ENCODE results near the gene C9orf152.
"Not testable (repeated sequence)": the region's sequence is repeated elsewhere in the genome, so short reads cannot be mapped to it uniquely, and the experiment has no call there.

C9orf152 gene

GRCh38 chr9:110214090-110214489 is 6.1 kb upstream of the C9orf152 start:
- DNase-seq: no peak

GRCh38 chr9:110213413-110214044 is 5.6 kb upstream of the C9orf152 start:
- DNase-seq: no peak

DNA sequence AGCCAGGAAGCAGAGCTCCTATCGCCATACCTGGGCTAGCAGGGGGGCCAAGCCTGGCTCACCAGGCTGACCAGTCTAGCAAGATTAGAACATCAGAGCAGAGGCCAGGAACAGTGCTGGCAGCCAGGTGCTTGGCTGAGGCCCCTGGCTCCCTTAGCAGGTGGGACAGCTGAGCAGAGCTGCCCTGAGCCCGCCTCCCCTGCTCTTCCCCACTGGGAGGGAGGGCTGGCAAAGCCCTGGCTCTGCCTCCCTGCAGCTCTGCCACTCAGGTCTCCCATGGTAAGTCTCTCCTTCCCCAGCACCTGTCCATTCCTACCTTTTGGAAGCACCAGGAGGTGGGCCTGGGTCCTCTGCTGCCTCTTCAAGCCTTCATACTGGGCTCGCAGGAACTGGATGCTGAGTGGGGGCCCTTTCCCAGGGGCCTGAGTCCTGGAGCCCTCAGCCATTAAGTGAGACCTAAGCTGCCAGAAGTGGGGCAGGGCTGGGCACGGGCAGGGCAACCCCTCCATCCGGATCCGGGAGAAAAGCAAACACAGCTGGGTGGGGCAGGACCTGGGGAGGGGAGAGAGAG is 803 bp downstream of the C9orf152 start:
- DNase-seq: no peak

DNA sequence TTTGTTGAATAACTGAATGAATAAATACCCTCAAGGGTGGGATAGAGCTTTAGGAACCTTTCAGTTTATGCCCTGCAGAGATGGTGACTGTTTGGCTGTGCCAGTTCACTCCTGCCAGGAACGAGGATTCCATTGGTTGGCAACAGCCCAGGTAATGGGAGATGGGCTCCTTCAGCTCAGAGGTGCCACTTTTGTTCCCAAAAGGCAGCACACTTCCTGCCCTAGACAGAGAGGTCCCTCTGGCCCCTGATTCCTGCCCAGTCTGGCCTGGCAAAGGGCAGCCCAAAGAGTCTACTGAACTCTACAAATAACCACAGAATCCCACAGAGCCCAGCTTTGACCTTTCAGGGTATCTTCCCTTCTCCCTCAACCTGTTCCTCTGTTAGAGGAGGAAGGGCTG is 1.6 kb downstream of the C9orf152 start:
- DNase-seq: no peak

GRCh38 chr9:110205612-110206011 is 2.3 kb downstream of the C9orf152 start:
- DNase-seq: not testable (repeated sequence)

DNA sequence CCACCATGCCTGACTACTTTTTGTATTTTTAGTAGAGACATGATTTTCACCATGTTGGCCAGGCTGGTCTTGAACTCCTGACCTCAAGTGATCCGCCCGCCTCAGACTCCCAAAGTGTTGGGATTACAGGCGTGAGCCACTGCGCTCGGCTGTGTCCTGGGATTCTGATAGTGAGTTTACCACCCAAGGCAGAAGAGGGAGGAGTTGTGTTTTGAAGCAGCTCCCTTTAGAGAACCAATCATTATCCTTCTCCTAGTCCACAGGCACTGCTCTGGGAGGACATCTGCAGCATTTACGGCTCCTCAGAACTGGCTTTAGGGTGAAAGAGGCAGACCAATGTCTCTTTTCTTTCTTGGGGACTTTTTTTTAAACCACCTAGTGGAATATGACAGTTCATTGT is 5.7 kb downstream of the C9orf152 start:
- no peak for DNase-seq

DNA sequence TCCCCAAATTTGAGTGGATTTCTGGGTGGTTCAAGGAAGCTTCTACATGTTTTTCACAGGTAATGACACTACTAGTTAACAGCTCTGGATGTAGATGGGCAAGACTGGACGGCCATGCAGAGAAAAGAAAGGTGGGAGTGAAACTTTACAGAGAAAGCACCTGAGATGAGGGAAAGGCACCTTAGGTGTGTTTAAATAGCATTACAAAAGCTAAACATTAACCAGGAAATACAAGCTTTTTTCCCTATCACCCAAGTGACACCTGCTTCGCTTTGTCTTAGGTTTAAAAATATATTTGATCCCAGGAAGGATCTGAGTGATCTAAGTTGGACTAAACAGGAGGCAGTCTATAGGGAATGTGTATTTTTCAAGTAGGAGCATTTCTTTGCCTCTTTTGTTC is 8.3 kb downstream of the C9orf152 start:
- DNase-seq: no peak

GRCh38 chr9:110198357-110198756 is 9.6 kb downstream of the C9orf152 start:
- DNase-seq: no peak

DNA sequence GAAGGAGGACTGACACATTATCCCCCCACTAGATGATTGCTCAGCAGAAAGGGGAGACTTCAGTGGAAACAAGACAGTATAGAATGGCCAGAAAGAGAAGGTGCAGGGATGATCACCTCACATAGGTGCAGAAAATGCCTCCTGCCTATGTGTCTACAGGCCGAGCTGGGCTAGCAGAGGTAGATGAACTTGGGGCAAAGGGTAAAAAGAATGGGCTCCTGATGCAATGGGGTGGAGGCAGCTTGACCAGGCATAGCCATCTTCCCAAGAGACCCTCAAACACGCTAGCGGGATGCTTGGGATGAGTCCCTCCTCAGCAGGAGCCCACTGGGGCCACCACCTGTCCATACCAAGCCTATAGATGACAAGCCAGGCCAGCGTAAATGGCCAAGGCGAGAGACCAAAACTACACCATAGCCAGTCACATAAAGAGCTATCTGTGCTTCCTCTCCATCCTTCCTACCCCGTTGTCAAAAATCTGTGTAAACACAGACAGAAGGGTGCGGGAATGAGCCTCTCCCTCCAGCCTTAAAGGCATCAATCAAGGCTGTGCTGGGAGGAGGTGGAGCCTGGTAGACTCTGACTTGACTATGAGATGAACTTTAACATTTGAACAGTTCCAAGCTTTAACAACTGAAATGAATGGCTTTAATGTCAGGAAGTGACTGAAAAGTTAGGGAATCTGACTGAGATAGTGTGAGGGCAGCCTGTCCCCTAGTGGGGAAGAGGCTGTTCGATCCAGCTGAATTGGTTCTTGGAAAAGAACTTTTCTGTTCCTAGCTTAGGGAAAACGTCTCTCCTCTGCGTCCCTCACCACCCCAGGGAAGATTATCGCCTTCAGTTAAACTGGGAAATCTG is 10.4 kb downstream of the C9orf152 start:
- DNase-seq: no peak

GRCh38 chr9:110196084-110196499 is 11.9 kb downstream of the C9orf152 start:
- DNase-seq: not testable (repeated sequence)

DNA sequence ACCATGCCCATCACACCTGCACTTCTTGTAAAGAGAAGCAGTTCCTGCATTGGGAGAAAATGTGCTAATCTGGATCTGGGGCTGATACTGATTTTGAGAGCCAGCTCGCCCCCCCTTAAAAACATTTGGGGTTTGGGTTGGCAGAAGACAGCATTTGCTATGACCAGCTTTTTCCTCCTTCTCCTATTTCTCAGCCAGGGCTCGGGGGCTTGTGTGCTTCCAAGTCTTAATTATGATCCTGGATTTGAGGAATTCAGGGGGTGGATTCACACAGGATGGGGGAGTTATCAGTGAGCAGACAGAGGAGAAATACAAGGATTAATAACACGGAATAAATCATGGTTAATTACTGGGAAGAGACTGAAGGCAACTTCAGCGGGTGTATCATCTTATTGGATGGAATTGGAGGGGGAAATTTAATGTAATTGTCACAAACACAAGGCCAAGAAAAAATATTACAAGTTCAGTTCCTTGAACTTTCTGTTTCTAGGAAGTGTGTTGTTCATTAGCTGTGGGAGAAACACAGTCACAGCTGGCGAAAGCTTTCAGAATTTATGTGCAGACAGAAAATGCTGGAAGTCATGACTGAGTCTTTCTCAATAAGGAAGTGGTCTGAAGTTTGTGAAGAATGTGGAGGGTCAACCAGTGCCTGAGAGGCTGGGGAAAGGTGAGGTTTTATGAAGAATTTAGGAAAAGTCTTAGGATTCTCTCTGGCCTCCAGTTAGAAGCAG is 15.3 kb downstream of the C9orf152 start:
- DNase-seq: no peak

DNA sequence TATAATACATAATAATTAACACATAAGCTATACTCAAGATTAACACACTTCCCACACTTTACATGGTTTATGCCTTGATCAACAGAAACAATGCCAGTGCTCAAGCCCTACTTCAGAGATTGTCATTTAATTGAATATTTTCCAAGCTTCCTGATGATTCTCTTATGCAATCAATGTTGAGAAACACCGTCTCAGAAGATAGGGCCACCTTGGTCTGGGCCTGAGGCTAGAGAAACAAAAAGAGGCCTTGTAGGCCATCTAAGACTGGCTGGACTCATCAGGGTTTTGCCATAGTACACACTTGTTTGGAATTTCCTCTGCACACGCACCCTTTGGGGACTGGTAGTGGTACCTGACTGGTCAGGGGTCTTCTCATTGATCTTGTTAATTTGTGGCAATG is 16.3 kb downstream of the C9orf152 start:
- no peak for DNase-seq

DNA sequence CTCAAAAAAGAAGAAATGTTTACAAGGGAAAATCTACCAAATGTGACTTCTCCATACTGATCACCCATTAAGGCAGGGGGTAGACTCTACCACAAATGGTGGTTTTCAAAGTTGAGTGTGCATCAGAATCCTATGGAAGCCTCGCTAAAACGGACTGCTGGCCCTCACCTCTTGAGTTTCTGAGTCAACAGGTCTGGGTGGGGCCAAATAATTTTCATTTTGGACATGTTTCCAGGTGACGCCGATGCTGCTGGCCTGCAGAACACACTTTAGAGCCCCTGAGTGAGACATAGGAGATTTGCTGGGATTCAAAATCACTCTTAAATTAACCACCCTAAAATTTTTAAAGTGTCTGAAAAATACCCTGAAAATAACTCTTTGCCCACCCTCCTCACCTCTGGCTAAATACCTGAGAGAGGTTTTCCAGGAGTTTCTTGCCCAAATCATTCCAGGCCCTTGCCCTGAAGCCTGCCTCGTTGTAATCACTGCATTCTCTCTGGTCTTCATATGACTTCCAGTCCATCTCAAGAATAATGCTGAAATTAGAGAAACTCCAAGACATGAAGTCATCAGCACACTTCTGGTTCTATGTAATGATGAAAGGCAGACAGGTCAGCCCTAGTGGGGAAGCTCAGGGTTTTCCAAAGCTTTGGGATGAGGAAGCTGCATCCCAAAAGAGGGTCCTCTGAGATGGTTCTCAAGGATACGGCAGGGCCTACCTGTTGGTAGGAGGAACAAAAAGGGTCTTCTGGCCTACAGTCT is 18.2 kb downstream of the C9orf152 start:
- DNase-seq: no peak

DNA sequence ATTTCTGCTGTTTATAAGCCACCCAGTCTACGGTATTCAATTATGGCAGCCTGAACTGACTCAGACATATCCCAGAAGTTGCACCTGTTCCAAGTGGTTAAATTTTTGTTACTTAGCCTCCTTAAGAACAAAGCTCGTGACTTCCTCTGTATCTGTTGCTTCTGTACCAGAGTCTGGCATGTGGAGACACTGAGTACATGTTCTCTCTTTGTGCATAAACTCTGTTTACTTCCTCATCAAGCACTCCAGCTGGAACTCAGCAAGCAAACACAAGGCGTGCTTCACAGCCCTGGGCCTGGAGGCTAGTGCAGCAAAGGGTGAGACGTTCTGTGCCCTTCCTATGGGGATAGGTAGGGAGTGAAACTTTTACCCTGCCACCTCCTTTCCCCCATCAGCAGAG is 19.0 kb downstream of the C9orf152 start:
- no peak for DNase-seq

DNA sequence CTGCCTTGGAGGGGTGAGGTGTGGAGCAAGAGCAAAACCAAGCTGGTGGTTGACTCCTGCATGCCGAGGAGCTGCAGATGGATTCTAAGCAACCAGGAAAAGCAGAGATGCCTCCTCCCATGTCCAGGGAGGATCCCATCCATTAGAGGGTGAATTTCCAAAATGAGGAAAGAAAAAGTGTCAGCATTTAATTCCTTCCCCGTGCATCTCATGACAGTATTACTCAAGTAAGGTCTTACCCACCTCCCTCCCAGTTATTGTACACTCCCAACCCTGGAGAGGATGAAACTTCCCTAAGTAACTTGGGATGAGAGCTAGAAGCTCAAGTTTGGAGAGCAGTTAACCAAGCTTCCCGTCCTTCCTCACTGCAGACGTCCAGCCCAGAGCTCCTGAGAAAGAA is 19.9 kb downstream of the C9orf152 start:
- DNase-seq: no peak

- DNase-seq: no peak
Observed at GRCh38 chr9:110187126-110187525, 20.8 kb downstream of the C9orf152 start.

DNA sequence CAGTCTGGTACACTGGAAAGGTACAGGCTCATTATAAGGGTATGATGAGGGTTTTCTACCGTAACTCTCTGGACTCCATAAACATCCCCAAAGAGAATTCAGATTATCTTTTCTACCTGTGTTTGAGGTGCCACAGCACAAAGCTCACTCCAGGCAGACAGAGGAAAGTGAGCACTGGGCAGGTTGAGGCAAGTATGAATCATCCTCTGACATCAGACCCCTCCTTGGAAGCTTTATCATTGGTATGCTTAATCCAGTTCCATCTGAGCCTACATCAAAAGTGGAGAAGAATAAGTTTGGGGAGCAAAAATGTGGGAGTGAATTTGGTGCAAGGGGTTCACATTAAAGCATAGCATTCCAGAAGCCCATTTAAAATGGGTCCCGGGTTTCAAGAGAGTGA is 21.7 kb downstream of the C9orf152 start:
- no peak for DNase-seq

- DNase-seq: no peak
Observed at GRCh38 chr9:110185806-110186205, 22.2 kb downstream of the C9orf152 start.

- DNase-seq: no peak
Observed at GRCh38 chr9:110183208-110184145, 24.5 kb downstream of the C9orf152 start.

DNA sequence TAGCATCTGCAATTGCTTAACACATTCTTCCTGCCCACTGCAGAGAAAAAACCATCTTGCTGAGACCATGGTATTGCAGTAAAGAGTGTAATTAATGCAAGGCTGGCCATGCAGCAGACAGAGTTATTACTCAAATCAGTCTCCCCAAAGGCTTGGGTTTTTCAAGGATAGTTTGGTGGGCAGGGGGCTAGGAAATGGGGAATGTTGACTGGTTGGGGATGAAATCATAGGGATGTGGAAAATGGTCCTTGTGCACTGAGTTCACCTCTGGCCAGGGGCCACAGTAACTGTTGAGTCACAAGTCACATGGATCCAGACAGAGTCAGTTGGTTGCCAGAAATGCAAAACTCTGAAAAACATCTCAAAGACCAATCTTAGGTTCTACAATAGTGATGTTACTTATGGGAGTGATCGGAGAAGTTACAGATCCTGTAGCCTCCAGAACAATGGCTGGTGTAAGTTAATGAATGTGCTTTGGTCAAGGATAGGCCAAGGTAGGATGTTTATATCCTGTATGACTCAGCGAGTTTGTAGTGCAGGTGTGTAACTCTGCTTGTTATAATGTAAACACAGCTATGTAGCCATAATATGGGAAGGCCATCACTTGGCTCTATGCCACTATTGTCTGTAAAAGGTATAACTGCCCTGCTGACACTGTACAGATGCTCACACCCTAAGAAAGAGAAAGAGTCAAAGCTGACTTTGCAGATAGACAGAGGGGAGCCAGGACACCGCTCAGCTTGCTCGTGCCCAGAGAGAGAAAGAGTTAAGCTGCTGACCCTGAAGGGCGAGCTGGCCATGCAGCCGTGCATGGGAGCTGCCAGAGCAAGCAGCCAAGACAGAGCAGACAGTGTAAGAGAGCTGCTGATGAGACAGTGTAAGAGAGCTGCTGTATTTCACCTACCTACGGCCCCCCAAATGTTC is 27.2 kb downstream of the C9orf152 start:
- no peak for DNase-seq

Data from NCI-H1048 (cell line).